Measurements from ENCODE around the gene TFEB. TPM values are rescaled to one million over a fixed set of nuclear protein-coding genes. Genes with fewer than 3 reads are reported as not detected.
A peak's percentile ranks its signal among the peaks of the same experiment; 100 is the strongest.

Gene TFEB
- total RNA-seq, 1 donor: 3.0 TPM

GRCh38 chr6:41712651-41713103 lies 22.7 kb downstream of the TFEB start:
- TF ChIP-seq CTCF (IDR thresholded peaks at IDR 0.05; ENCODE audit: insufficient read depth, low read depth, low read length): no peak
- H3K4me3 ChIP-seq (ENCODE audit: low read depth, low read length): no peak overlapping the region
- DNase-seq (ENCODE audit: low read depth): no peak

DNA sequence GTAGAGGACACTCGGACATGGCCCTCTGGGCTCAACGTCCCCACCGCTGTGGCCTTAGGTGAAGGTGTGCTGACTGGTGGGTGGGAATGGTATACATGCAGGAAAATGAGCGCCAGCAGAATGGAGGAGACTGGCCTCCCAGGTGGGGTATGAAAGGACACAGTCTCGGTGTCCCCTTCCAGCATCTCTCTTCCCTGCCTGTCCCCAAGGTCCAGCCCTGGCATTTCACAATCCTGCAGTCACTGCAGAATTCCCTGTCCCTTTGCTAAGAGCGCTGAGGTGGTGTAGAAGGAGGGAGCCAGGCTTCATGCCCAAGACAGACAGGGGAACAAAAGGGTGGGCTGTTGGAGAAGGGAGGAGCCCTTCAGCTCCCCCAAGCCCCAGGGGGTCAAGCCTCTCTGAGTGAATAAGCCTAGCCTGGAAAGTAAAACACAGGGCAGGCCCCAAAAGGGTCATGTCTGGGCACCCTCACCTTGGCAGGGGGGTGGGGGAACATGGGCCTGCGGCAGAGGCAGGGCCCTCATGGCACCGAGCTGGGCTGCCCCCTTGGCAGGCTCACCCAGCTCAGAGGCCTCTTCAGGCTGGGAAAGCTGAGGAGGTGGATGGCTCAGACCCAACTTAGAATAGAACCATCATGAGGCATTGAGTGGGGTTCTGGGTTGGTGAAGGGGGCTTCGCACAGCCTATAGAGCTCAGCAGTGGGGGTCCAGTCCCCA lies 23.9 kb downstream of the TFEB start:
- H3K4me3 ChIP-seq (ENCODE audit: low read depth, low read length): no peak overlapping the region
- DNase-seq (ENCODE audit: low read depth): no peak
- TF ChIP-seq CTCF (IDR thresholded peaks at IDR 0.05; ENCODE audit: insufficient read depth, low read depth, low read length): no peak

DNA sequence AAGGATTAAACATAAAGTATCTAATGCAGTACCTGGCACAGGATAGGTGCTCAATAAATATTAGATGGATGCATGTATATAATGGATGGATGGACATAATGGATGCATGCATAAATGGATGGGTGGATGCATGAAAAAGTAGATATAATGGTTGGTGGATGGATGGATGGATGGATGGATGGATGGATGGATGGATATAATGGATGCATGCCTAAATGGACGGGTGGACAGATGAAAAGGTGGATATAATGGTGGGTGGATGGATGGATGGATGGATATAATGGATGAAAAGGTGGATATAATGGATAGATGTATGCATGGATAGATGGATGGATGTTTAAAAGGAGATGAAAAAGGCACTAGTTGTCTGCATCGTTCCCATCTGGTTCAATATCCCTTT lies 26.0 kb downstream of the TFEB start:
- no peak overlapping the region for H3K4me3 ChIP-seq (ENCODE audit: low read depth, low read length)
- TF ChIP-seq CTCF (IDR thresholded peaks at IDR 0.05; ENCODE audit: insufficient read depth, low read depth, low read length): no peak
- DNase-seq (ENCODE audit: low read depth): no peak

- H3K4me3 ChIP-seq (ENCODE audit: low read depth, low read length): no peak overlapping the region
- DNase-seq (ENCODE audit: low read depth): no peak
- TF ChIP-seq CTCF (IDR thresholded peaks at IDR 0.05; ENCODE audit: insufficient read depth, low read depth, low read length): no peak
Observed at GRCh38 chr6:41708856-41709255, 26.6 kb downstream of the TFEB start.

DNA sequence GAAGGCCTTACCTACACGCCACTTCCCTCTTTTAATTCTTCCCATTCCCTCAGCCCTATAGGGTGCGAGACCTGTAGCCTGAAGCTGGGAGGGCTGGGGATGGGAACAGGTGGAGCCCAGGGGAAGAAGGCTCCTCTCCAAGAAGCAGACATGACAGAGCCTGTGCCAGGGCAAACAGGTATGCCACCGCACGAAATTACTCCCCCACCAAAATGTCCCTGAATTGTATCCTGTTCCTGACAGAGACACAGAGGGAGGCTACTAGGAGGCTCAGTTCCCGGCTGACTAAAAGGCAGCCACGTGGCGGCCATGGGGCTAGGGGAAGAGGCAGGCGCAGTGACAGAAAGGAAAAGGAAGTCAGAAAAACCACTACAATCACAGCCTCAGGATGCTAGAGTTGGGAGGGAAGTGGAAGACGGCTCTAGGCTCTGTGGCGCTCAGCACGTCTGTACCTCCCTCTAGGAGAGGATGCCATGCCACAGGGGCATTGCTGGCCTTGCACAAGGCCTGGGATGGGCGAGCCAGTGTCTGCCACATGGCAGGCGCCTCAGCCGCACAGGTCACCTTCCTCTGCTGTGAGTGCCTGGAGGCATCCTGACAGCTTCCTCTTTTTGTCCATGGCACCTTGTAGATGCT lies 27.7 kb downstream of the TFEB start:
- no peak for TF ChIP-seq CTCF (IDR thresholded peaks at IDR 0.05; ENCODE audit: insufficient read depth, low read depth, low read length)
- DNase-seq (ENCODE audit: low read depth): no peak
- no peak overlapping the region for H3K4me3 ChIP-seq (ENCODE audit: low read depth, low read length)

- DNase-seq (ENCODE audit: low read depth): peak; percentile 71
- TF ChIP-seq CTCF (IDR thresholded peaks at IDR 0.05; ENCODE audit: insufficient read depth, low read depth, low read length): no peak
- H3K4me3 ChIP-seq (ENCODE audit: low read depth, low read length): no peak overlapping the region
Observed at GRCh38 chr6:41706876-41707564, 28.4 kb downstream of the TFEB start.

All from fibroblast of villous mesenchyme (primary cell).